Nephron (organoid): ENCODE results near the gene SEPSECS.

Experiments
- H3K27ac Mint-ChIP-seq, 3 experiments: 2 replicates each; pipeline ENCODE4 v1.8.0; 2020; ENCODE audit warnings: mixed read lengths in 3 of 3, mild to moderate bottlenecking in 2 of 3, moderate library complexity in 1 of 3
- H3K27me3 Mint-ChIP-seq: 2 replicates; pipeline ENCODE4 v1.8.0; 2021; ENCODE audit warnings: low read depth, mild to moderate bottlenecking, moderate library complexity, mixed read lengths
- H3K36me3 Mint-ChIP-seq: 2 replicates; pipeline ENCODE4 v1.8.0; 2020; ENCODE audit warnings: low read depth, mixed read lengths
- H3K4me1 Mint-ChIP-seq: 2 replicates; pipeline ENCODE4 v1.8.0; 2020; ENCODE audit warnings: mixed read lengths
- H3K4me3 Mint-ChIP-seq, 3 experiments: 2 replicates each; pipeline ENCODE4 v1.8.0; 2020; ENCODE audit warnings: mild to moderate bottlenecking in 3 of 3, mixed read lengths in 3 of 3, moderate library complexity in 2 of 3
- H3K9me3 Mint-ChIP-seq: 2 replicates; pipeline ENCODE4 v1.8.0; 2020; ENCODE audit warnings: mixed read lengths
- CTCF ChIP-seq, 3 experiments: fragments of 200-600 bp; sonication (generic); IDR thresholded peaks; one replicate each; pipeline ENCODE4 v1.5.0; 2021; ENCODE audit warnings: antibody characterized with exemption in 3 of 3; ENCODE audit not compliant: unreplicated experiment in 3 of 3

Gene SEPSECS

GRCh38 chr4:25172961-25173915 is 13.0 kb upstream of the SEPSECS start:
- Mint-ChIP-seq H3K36me3 (peaks cover 3% of the 10 kb centered on the region), H3K9me3 (peaks cover 3% of the 10 kb centered on the region), H3K27ac (no peak overlapping the region), H3K4me3 (no peak overlapping the region), H3K4me1 (peaks cover 7% of the 10 kb centered on the region), H3K27me3 (no peaks in the 10 kb centered on the region)
- TF ChIP-seq CTCF (IDR thresholded peaks at IDR 0.05; ENCODE audit: unreplicated experiment in 3 of 3): no peak

- no peaks in the 10 kb centered on the region for H3K27me3 Mint-ChIP-seq
- peaks cover 7% of the 10 kb centered on the region for H3K4me1 Mint-ChIP-seq
Observed at GRCh38 chr4:25171201-25171865, 11.1 kb upstream of the SEPSECS start.

GRCh38 chr4:25169446-25169845 is 9.2 kb upstream of the SEPSECS start:
- Mint-ChIP-seq H3K27me3 (no peaks in the 10 kb centered on the region), H3K36me3 (peaks cover 18% of the 10 kb centered on the region), H3K9me3 (peaks cover 9% of the 10 kb centered on the region), H3K4me3 (no peak overlapping the region), H3K4me1 (peaks cover 7% of the 10 kb centered on the region), H3K27ac (no peak overlapping the region)
- TF ChIP-seq CTCF (IDR thresholded peaks at IDR 0.05; ENCODE audit: unreplicated experiment in 3 of 3): no peak

More at GRCh38 chr4:25171201-25171865, 11.1 kb upstream of the SEPSECS start:
- Mint-ChIP-seq H3K36me3 (peaks cover 12% of the 10 kb centered on the region), H3K9me3 (peaks cover 7% of the 10 kb centered on the region), H3K4me3 (no peak overlapping the region), H3K27ac (no peak overlapping the region)
- no peak for TF ChIP-seq CTCF (IDR thresholded peaks at IDR 0.05; ENCODE audit: unreplicated experiment in 3 of 3)

DNA sequence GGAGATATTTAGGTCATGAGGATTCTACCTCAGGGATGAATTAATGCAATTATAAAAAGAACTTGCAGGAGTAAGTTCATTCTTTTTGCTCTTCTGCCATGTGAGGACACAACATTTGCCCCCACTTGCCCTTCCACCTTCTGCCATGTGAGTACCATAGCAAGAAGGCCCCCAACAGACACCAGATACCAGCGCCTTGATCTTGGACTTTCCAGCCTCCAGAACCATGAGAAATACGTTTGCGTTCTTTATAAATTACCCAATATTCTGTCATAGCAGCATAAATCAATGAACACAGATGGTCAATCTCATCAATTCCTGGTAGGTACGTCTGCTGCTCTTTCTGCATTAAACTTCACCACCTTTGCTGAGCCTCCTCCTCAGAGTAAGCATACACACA is 5.7 kb upstream of the SEPSECS start:
- Mint-ChIP-seq H3K27ac (no peak overlapping the region), H3K4me3 (no peak overlapping the region), H3K27me3 (no peaks in the 10 kb centered on the region), H3K4me1 (peaks cover 19% of the 10 kb centered on the region), H3K36me3 (peaks cover 18% of the 10 kb centered on the region), H3K9me3 (peaks cover 9% of the 10 kb centered on the region)
- TF ChIP-seq CTCF (IDR thresholded peaks at IDR 0.05; ENCODE audit: unreplicated experiment in 3 of 3): no peak

DNA sequence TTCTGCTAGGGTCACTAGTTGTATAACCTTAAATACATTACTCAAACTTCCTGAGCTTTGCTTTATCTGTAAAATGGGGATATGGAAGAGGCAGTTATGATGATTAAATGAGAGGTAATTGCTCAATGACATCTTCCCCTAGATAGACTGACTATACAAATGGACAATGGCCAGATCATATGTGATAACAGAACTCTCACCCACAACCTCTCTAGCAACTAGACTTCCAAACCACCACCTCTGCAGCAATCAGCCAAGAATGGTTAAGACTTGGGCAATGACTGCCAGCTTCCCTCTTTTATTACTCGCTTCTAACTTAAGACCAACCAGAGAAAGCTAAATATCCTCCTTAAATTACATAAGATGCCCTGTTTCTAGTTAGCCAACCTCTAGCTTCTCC is 2.9 kb upstream of the SEPSECS start:
- no peaks in the 10 kb centered on the region for H3K27me3 Mint-ChIP-seq
- H3K9me3 Mint-ChIP-seq: peaks cover 6% of the 10 kb centered on the region
- peak overlapping the region; percentile 3 to 31 (median 29) for H3K4me3 Mint-ChIP-seq
- peak overlapping the region in 1 of 3 experiments; percentile 9 for H3K27ac Mint-ChIP-seq
- TF ChIP-seq CTCF (IDR thresholded peaks at IDR 0.05; ENCODE audit: unreplicated experiment in 3 of 3): no peak
- peaks cover 33% of the 10 kb centered on the region for H3K4me1 Mint-ChIP-seq
- H3K36me3 Mint-ChIP-seq: peaks cover 14% of the 10 kb centered on the region
